Trophoblast cell (in vitro differentiated cells and primary cell): ENCODE measurements around the gene RAB31.

ENCODE experiments used
- DNase-seq, 2 donors: peaks; one replicate each; pipeline ENCODE4 v3.0.0-alpha.2; 2016
- H2AFZ ChIP-seq: 2 replicates; pipeline ENCODE4 v1.6.1; 2013; ENCODE audit warnings: low read length, moderate library complexity, mild to moderate bottlenecking; ENCODE audit not compliant: insufficient read depth, poor library complexity
- H2AK5ac ChIP-seq: 2 replicates; pipeline ENCODE4 v1.6.1; 2013; ENCODE audit warnings: mild to moderate bottlenecking, low read length
- H2BK120ac ChIP-seq: 2 replicates; pipeline ENCODE4 v1.6.1; 2013; ENCODE audit warnings: low read length, mild to moderate bottlenecking, moderate library complexity; ENCODE audit not compliant: insufficient read depth, poor library complexity
- H2BK12ac ChIP-seq: 2 replicates; pipeline ENCODE4 v1.6.1; 2013; ENCODE audit warnings: mild to moderate bottlenecking, low read length, moderate library complexity
- H2BK5ac ChIP-seq: 2 replicates; pipeline ENCODE4 v1.6.1; 2013; ENCODE audit warnings: low read length, low read depth, moderate library complexity, mild to moderate bottlenecking; ENCODE audit not compliant: poor library complexity
- H3K14ac ChIP-seq: 2 replicates; pipeline ENCODE4 v1.6.1; 2013; ENCODE audit warnings: mild to moderate bottlenecking, low read length
- H3K18ac ChIP-seq: 2 replicates; pipeline ENCODE4 v1.6.1; 2013; ENCODE audit warnings: mild to moderate bottlenecking, low read length
- H3K23ac ChIP-seq: 2 replicates; pipeline ENCODE4 v1.6.1; 2013; ENCODE audit warnings: low read length
- H3K27ac ChIP-seq: 2 replicates; pipeline ENCODE4 v1.5.1; 2013; ENCODE audit warnings: low read depth, mild to moderate bottlenecking, inconsistent platforms, low read length, moderate library complexity
- H3K27me3 ChIP-seq: 2 replicates; pipeline ENCODE4 v1.6.1; 2013; ENCODE audit warnings: inconsistent platforms, mild to moderate bottlenecking, low read length, moderate library complexity; ENCODE audit not compliant: insufficient read depth
- H3K36me3 ChIP-seq, 2 experiments: 1 replicate in 1 of 2; 2 replicates in 1 of 2; pipeline ENCODE4 v1.6.1; 2013; ENCODE audit warnings: low read length in 2 of 2, mild to moderate bottlenecking in 2 of 2, moderate library complexity in 1 of 2; ENCODE audit not compliant: insufficient read depth in 2 of 2, control insufficient read depth in 1 of 2
- H3K4ac ChIP-seq: 2 replicates; pipeline ENCODE4 v1.6.1; 2013; ENCODE audit warnings: low read depth, mild to moderate bottlenecking, low read length, moderate library complexity
- H3K4me1 ChIP-seq, 2 experiments: 1 replicate in 1 of 2; 2 replicates in 1 of 2; pipeline ENCODE4 v1.6.1; 2013; ENCODE audit warnings: low read length in 2 of 2, mild to moderate bottlenecking in 2 of 2, moderate library complexity in 1 of 2; ENCODE audit not compliant: insufficient read depth in 2 of 2, control insufficient read depth in 1 of 2
- H3K4me2 ChIP-seq: 2 replicates; pipeline ENCODE4 v1.6.1; 2013; ENCODE audit warnings: inconsistent platforms, mild to moderate bottlenecking, low read length, moderate library complexity
- H3K4me3 ChIP-seq: 2 replicates; pipeline ENCODE4 v1.5.1; 2013; ENCODE audit warnings: mild to moderate bottlenecking, low read depth, low read length, inconsistent platforms
- H3K79me1 ChIP-seq: one replicate; pipeline ENCODE4 v1.6.1; 2013; ENCODE audit warnings: low read length
- H3K79me2 ChIP-seq: 2 replicates; pipeline ENCODE4 v1.6.1; 2013; ENCODE audit warnings: low read length, mild to moderate bottlenecking; ENCODE audit not compliant: control insufficient read depth, insufficient read depth, poor library complexity
- H3K9ac ChIP-seq: 2 replicates; pipeline ENCODE4 v1.6.1; 2013; ENCODE audit warnings: mild to moderate bottlenecking, low read length
- H3K9me3 ChIP-seq: 2 replicates; pipeline ENCODE4 v1.6.1; 2013; ENCODE audit warnings: low read depth, mild to moderate bottlenecking, control low read depth, inconsistent platforms, low read length; ENCODE audit not compliant: insufficient read depth
- H4K12ac ChIP-seq: 2 replicates; pipeline ENCODE4 v1.6.1; 2013; ENCODE audit warnings: low read depth, mild to moderate bottlenecking, low read length, moderate library complexity
- H4K8ac ChIP-seq: 2 replicates; pipeline ENCODE4 v1.6.1; 2013; ENCODE audit warnings: low read depth, mild to moderate bottlenecking, low read length, moderate library complexity
- H4K91ac ChIP-seq: one replicate; pipeline ENCODE4 v1.6.1; 2013; ENCODE audit warnings: low read depth, mild to moderate bottlenecking, low read length, moderate library complexity
- WGBS: extraction: QIAGEN DNeasy Blood & Tissue Kit; methylation state at CpG from one replicate; pipeline ENCODE4 v1.1.7; 2013; ENCODE audit warnings: missing lambda C conversion rate; ENCODE audit not compliant: insufficient read length, insufficient coverage; ENCODE audit errors: extremely low coverage; 5-methylcytosine and 5-hydroxymethylcytosine counted together

Gene RAB31

DNA sequence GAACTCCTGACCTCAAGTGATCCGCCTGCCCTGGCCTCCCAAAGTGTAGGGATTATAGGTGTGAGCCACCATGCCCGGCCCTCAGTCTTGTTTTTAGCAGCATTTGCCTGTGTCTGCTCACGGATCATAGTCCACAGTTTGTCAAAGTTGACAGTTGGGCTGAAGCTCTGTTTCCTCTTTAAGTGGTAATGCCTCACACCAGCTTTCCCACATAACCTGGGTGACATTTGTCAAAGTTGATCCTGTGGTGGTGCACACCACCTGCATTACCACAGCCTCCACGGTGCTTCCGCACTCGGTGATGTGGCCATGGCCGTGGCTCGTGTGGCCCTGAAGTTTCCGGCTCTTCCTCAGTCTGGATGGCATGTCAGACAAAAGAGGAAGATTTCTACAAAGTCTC is 27.1 kb downstream of the RAB31 start:
- no peak for DNase-seq
- WGBS: no CpG with 5 or more reads among the region's 9 CpGs

DNA sequence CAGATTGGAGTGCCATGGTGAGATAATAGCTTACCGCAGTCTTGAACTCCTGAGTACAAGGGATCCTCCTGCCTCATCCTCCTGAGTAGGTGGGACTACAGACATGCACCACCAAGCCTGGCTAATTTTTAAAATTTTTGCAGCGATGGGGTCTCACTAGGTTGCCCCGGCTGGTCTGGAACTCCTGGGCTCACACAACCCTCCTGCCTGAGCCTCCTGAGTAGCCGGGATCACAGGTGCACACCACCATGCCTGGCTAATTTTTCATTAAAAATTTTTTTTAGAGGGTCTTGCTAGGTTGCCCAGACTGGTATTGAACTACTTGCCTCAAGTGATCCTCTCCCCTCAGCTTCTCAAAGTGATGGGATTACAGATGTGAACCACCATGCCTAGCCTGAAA is 27.8 kb downstream of the RAB31 start:
- peaks cover 14 to 20% of the 10 kb centered on the region in 2 experiments for H3K4me1 ChIP-seq
- H2BK12ac ChIP-seq: no peak overlapping the region
- no peak overlapping the region for H4K12ac ChIP-seq
- H2BK5ac ChIP-seq: no peak overlapping the region
- no peaks in the 10 kb centered on the region for H3K79me1 ChIP-seq
- H3K23ac ChIP-seq: no peak overlapping the region
- H4K91ac ChIP-seq: no peak overlapping the region
- no peak overlapping the region for H3K27ac ChIP-seq
- no peak for DNase-seq
- peak overlapping the region; percentile 28 for H3K4ac ChIP-seq
- no peak overlapping the region for H3K4me3 ChIP-seq
- H3K79me2 ChIP-seq: peaks cover 35% of the 10 kb centered on the region
- no CpG with 5 or more reads among the region's 4 CpGs for WGBS
- H2BK120ac ChIP-seq: no peak overlapping the region
- H3K9ac ChIP-seq: no peak overlapping the region
- no peak overlapping the region for H2AK5ac ChIP-seq
- no peak overlapping the region for H4K8ac ChIP-seq
- no peak overlapping the region for H2AFZ ChIP-seq
- H3K27me3 ChIP-seq: no peaks in the 10 kb centered on the region
- no peak overlapping the region for H3K18ac ChIP-seq
- no peaks in the 10 kb centered on the region for H3K9me3 ChIP-seq
- peaks cover 35 to 49% of the 10 kb centered on the region in 2 experiments for H3K36me3 ChIP-seq
- H3K4me2 ChIP-seq: no peak overlapping the region
- no peak overlapping the region for H3K14ac ChIP-seq

More for the DNA sequence above, 27.1 kb downstream of the RAB31 start:
- no peak overlapping the region for H3K4me2 ChIP-seq
- peaks cover 15 to 21% of the 10 kb centered on the region in 2 experiments for H3K4me1 ChIP-seq
- H3K27me3 ChIP-seq: no peaks in the 10 kb centered on the region
- no peak overlapping the region for H2BK12ac ChIP-seq
- H3K9ac ChIP-seq: no peak overlapping the region
- no peak overlapping the region for H2AFZ ChIP-seq
- H3K9me3 ChIP-seq: no peaks in the 10 kb centered on the region
- H3K36me3 ChIP-seq: peaks cover 35 to 49% of the 10 kb centered on the region in 2 experiments
- no peaks in the 10 kb centered on the region for H3K79me1 ChIP-seq
- no peak overlapping the region for H4K12ac ChIP-seq
- no peak overlapping the region for H3K27ac ChIP-seq
- no peak overlapping the region for H2AK5ac ChIP-seq
- H4K91ac ChIP-seq: no peak overlapping the region
- no peak overlapping the region for H3K14ac ChIP-seq
- no peak overlapping the region for H3K4me3 ChIP-seq
- no peak overlapping the region for H3K18ac ChIP-seq
- no peak overlapping the region for H2BK120ac ChIP-seq
- H4K8ac ChIP-seq: no peak overlapping the region
- no peak overlapping the region for H3K23ac ChIP-seq
- H3K4ac ChIP-seq: peak overlapping the region; percentile 28
- H3K79me2 ChIP-seq: peaks cover 34% of the 10 kb centered on the region
- no peak overlapping the region for H2BK5ac ChIP-seq

DNA sequence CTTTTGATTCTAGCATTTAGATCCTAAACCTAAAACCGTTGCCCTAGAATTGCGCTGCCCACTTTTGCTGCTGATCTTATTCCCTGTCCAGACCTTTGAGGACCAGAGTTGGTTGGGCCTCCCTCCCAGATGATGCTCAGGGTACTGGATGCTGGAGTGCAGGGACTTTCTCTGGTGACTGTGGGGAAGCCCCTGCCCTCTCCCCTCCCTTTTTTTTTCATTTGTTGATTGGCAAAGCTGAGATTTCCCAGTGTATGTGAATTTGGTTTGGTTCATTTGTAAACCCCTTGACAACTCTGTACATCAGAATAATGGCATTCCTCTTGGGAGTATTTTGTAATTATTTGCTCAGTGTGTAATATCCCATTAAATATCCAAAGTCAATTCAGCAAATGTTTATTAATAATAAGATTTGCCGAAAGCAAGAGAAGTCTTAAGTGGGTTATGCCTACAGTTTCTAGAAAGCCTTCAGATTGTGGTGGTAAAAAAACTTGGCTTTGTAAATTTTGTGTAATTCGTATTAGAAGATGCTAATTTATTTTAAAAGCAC is 28.3 kb downstream of the RAB31 start:
- no peak overlapping the region for H3K27ac ChIP-seq
- no CpG with 5 or more reads among the region's 4 CpGs for WGBS
- no peak overlapping the region for H4K91ac ChIP-seq
- no peak overlapping the region for H3K14ac ChIP-seq
- peak overlapping the region; percentile 78 for H3K4ac ChIP-seq
- peaks cover 35% of the 10 kb centered on the region for H3K79me2 ChIP-seq
- H4K12ac ChIP-seq: no peak overlapping the region
- no peak overlapping the region for H4K8ac ChIP-seq
- no peak overlapping the region for H2AFZ ChIP-seq
- peaks cover 1% of the 10 kb centered on the region for H3K79me1 ChIP-seq
- no peak overlapping the region for H2AK5ac ChIP-seq
- no peak overlapping the region for H2BK5ac ChIP-seq
- H3K23ac ChIP-seq: no peak overlapping the region
- no peak overlapping the region for H3K4me2 ChIP-seq
- no peak for DNase-seq
- no peak overlapping the region for H3K9ac ChIP-seq
- no peak overlapping the region for H2BK120ac ChIP-seq
- H2BK12ac ChIP-seq: no peak overlapping the region
- H3K4me1 ChIP-seq: peaks cover 16 to 22% of the 10 kb centered on the region in 2 experiments
- H3K4me3 ChIP-seq: no peak overlapping the region
- H3K27me3 ChIP-seq: no peaks in the 10 kb centered on the region
- no peaks in the 10 kb centered on the region for H3K9me3 ChIP-seq
- H3K36me3 ChIP-seq: peaks cover 36 to 49% of the 10 kb centered on the region in 2 experiments
- no peak overlapping the region for H3K18ac ChIP-seq

DNA sequence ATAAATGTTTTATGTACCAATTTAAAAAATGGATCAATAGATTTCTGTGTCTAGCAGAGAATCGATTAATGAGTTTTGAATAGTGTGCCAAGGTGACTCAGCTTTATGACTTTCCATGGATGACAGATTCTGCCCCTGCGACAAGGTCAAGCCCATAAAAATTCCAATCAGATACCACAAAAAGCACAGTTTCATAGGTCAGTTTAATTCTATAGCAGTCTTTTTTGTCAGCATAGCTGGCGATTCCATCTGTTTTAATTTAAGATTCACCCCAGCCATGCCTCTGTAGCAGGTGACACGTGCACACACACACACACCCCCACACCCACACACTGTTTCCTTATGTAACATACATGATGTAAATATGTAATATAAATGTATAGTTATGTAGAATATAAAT is 28.9 kb downstream of the RAB31 start:
- no peaks in the 10 kb centered on the region for H3K9me3 ChIP-seq
- no CpG with 5 or more reads among the region's 4 CpGs for WGBS

More for the DNA sequence above, 28.9 kb downstream of the RAB31 start:
- Histone ChIP-seq H3K4ac (peak overlapping the region; percentile 54), H2BK5ac (no peak overlapping the region), H2BK120ac (no peak overlapping the region), H4K8ac (no peak overlapping the region), H3K79me1 (peaks cover 7% of the 10 kb centered on the region), H3K23ac (no peak overlapping the region), H4K91ac (no peak overlapping the region), H3K27me3 (no peaks in the 10 kb centered on the region), H3K79me2 (peaks cover 38% of the 10 kb centered on the region), H3K18ac (no peak overlapping the region), H2BK12ac (no peak overlapping the region), H2AK5ac (no peak overlapping the region), H3K4me1 (peaks cover 23 to 29% of the 10 kb centered on the region in 2 experiments), H3K4me3 (no peak overlapping the region), H4K12ac (no peak overlapping the region), H3K14ac (no peak overlapping the region), H2AFZ (no peak overlapping the region), H3K36me3 (peaks cover 39 to 48% of the 10 kb centered on the region in 2 experiments), H3K4me2 (no peak overlapping the region), H3K27ac (no peak overlapping the region), H3K9ac (no peak overlapping the region)
- DNase-seq: no peak
